Astrocyte (in vitro differentiated cells and primary cell): ENCODE data around the gene SEC61G. TPM values are rescaled to one million over a fixed set of nuclear protein-coding genes. Genes with fewer than 3 reads are reported as not detected.

ENCODE experiments used
- DNase-seq: peaks from one replicate; pipeline ENCODE4 v3.0.0-alpha.2; 2010; ENCODE audit warnings: low read depth
- FAIRE-seq: peaks from 2 replicates; lab custom pipeline; 2011; peaks lifted over from hg19 to GRCh38; lab: Jason Lieb, UNC
- H2AFZ ChIP-seq: 2 replicates; pipeline ENCODE4 v1.6.0; 2012; ENCODE audit warnings: low read depth, low read length, inconsistent platforms
- H3K27ac ChIP-seq: 2 replicates; pipeline ENCODE4 v1.5.1; 2011; ENCODE audit warnings: low read depth, low read length, inconsistent platforms
- H3K27me3 ChIP-seq: 2 replicates; pipeline ENCODE4 v1.6.0; 2011; ENCODE audit warnings: low read length, inconsistent platforms; ENCODE audit not compliant: insufficient read depth
- H3K36me3 ChIP-seq: 2 replicates; pipeline ENCODE4 v1.5.1; 2011; ENCODE audit warnings: low read length, inconsistent platforms; ENCODE audit not compliant: insufficient read depth
- H3K4me1 ChIP-seq: 2 replicates; pipeline ENCODE4 v1.5.1; 2011; ENCODE audit warnings: low read length, inconsistent platforms; ENCODE audit not compliant: insufficient read depth
- H3K4me2 ChIP-seq: 2 replicates; pipeline ENCODE4 v1.6.0; 2012; ENCODE audit warnings: low read length, inconsistent platforms
- H3K4me3 ChIP-seq: 2 replicates; pipeline ENCODE4 v1.5.1; 2011; ENCODE audit warnings: low read depth, mild to moderate bottlenecking, low read length, inconsistent platforms; ENCODE audit not compliant: insufficient read depth
- H3K79me2 ChIP-seq: 2 replicates; pipeline ENCODE4 v1.6.0; 2012; ENCODE audit warnings: mild to moderate bottlenecking, low read length, inconsistent platforms; ENCODE audit not compliant: insufficient read depth
- H3K9ac ChIP-seq: 2 replicates; pipeline ENCODE4 v1.6.0; 2012; ENCODE audit warnings: mild to moderate bottlenecking, low read length, inconsistent platforms
- H3K9me3 ChIP-seq: 2 replicates; pipeline ENCODE4 v1.5.1; 2012; ENCODE audit warnings: low read depth, mild to moderate bottlenecking, low read length, inconsistent platforms; ENCODE audit not compliant: insufficient read depth
- H4K20me1 ChIP-seq: 2 replicates; pipeline ENCODE4 v1.6.0; 2012; ENCODE audit warnings: low read length, inconsistent platforms; ENCODE audit not compliant: insufficient read depth
- H3K27ac Mint-ChIP-seq: one replicate; pipeline ENCODE4 v1.8.0; 2021; ENCODE audit warnings: mild to moderate bottlenecking, mixed read lengths; ENCODE audit not compliant: unreplicated experiment
- H3K27me3 Mint-ChIP-seq: one replicate; pipeline ENCODE4 v1.8.0; 2021; ENCODE audit warnings: low read depth, mixed read lengths; ENCODE audit not compliant: unreplicated experiment
- H3K36me3 Mint-ChIP-seq: one replicate; pipeline ENCODE4 v1.8.0; 2021; ENCODE audit warnings: low read depth, mixed read lengths; ENCODE audit not compliant: unreplicated experiment
- H3K4me1 Mint-ChIP-seq: one replicate; pipeline ENCODE4 v1.8.0; 2021; ENCODE audit warnings: low read depth, mixed read lengths; ENCODE audit not compliant: unreplicated experiment
- H3K4me3 Mint-ChIP-seq: one replicate; pipeline ENCODE4 v1.8.0; 2021; ENCODE audit warnings: mild to moderate bottlenecking, moderate library complexity, mixed read lengths; ENCODE audit not compliant: unreplicated experiment
- H3K9me3 Mint-ChIP-seq: one replicate; pipeline ENCODE4 v1.8.0; 2021; ENCODE audit warnings: mild to moderate bottlenecking, mixed read lengths; ENCODE audit not compliant: unreplicated experiment
- EZH2 ChIP-seq: IDR thresholded peaks from 2 replicates; pipeline ENCODE4 v1.6.1; 2012; ENCODE audit warnings: mild to moderate bottlenecking, low read length, inconsistent platforms; ENCODE audit not compliant: insufficient read depth
- total RNA-seq: library from RNA; stranded (reverse); gene quantifications from 2 replicates; pipeline ENCODE4 v1.2.1, GENCODE V29; 2021
- TF ChIP-seq, protein P1 (sequence below): IDR thresholded peaks from 2 replicates; pipeline ENCODE4 v1.5.1; 2011; ENCODE audit warnings: low read depth, mild to moderate bottlenecking, inconsistent platforms, low read length, moderate library complexity; ENCODE audit not compliant: insufficient read depth

SEC61G gene
- total RNA-seq, 1 donor from 2014 or later = 280 TPM

DNA sequence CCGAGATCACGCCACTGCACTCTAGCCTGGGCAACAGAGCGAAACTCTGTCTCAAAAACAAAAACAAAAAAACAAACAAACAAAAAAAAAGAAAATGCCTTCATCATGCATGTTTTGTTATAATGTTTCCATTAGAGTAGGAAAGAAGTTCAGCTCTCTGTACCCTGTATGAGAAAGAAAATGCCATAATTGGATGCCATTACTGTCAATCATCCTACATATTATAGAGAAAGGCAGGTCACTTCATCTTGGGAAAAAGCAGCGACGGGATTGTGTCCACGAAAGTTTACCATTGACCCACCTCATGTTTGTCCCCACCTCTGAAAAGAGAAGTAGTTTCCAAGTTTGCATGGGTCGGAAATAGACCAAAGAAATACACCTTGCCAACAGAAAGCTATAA is 33.8 kb downstream of the SEC61G start:
- no peak for FAIRE-seq
- TF ChIP-seq, protein P1, sequence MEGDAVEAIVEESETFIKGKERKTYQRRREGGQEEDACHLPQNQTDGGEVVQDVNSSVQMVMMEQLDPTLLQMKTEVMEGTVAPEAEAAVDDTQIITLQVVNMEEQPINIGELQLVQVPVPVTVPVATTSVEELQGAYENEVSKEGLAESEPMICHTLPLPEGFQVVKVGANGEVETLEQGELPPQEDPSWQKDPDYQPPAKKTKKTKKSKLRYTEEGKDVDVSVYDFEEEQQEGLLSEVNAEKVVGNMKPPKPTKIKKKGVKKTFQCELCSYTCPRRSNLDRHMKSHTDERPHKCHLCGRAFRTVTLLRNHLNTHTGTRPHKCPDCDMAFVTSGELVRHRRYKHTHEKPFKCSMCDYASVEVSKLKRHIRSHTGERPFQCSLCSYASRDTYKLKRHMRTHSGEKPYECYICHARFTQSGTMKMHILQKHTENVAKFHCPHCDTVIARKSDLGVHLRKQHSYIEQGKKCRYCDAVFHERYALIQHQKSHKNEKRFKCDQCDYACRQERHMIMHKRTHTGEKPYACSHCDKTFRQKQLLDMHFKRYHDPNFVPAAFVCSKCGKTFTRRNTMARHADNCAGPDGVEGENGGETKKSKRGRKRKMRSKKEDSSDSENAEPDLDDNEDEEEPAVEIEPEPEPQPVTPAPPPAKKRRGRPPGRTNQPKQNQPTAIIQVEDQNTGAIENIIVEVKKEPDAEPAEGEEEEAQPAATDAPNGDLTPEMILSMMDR = no peak
- TF ChIP-seq EZH2 = no peak
- no peak overlapping the region for H2AFZ ChIP-seq
- no peak for DNase-seq
- Mint-ChIP-seq H3K4me3 (no peak overlapping the region), H3K4me1 (no peaks in the 10 kb centered on the region), H3K36me3 (no peaks in the 10 kb centered on the region), H3K9me3 (no peaks in the 10 kb centered on the region), H3K27me3 (peaks cover 4% of the 10 kb centered on the region), H3K27ac (no peak overlapping the region)
- H3K27me3 ChIP-seq = no peaks in the 10 kb centered on the region
- no peak overlapping the region for H3K27ac ChIP-seq
- H3K79me2 ChIP-seq = no peaks in the 10 kb centered on the region
- no peaks in the 10 kb centered on the region for H3K36me3 ChIP-seq
- no peak overlapping the region for H3K9ac ChIP-seq
- H4K20me1 ChIP-seq = no peaks in the 10 kb centered on the region
- H3K4me3 ChIP-seq = no peak overlapping the region
- no peaks in the 10 kb centered on the region for H3K9me3 ChIP-seq
- no peak overlapping the region for H3K4me2 ChIP-seq
- H3K4me1 ChIP-seq = no peaks in the 10 kb centered on the region

DNA sequence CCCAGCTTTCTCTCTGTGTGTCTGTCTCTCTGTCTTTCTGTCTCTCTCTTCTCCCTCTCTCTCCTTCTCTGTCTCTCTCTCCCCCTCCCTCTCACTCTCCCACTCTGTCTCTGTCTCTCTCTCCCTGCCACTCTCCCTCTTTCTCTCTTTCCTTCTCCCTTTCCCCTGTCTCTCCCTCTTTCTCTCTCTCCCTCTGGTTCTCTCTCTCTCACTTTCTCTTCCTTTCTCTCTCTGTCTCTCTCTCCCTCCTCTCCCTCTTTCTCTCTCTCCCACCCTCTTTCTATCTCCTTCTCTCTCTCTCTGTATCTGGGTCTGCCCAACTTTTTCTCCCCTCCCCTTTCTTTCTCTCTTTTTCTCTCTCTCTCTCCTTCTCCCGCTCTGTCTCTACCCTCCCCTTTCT is 36.5 kb downstream of the SEC61G start:
- H3K9me3 Mint-ChIP-seq = peaks cover 6% of the 10 kb centered on the region
- no peak overlapping the region for H3K4me2 ChIP-seq
- H3K4me3 ChIP-seq = no peak overlapping the region
- no peaks in the 10 kb centered on the region for H3K4me1 ChIP-seq
- H3K36me3 ChIP-seq = no peaks in the 10 kb centered on the region
- DNase-seq (no peak), FAIRE-seq (no peak)
- no peak overlapping the region for H3K27ac ChIP-seq
- H3K27me3 ChIP-seq = no peaks in the 10 kb centered on the region
- no peak overlapping the region for H2AFZ ChIP-seq
- no peaks in the 10 kb centered on the region for H3K36me3 Mint-ChIP-seq
- H3K9ac ChIP-seq = no peak overlapping the region
- no peaks in the 10 kb centered on the region for H4K20me1 ChIP-seq
- no peak for TF ChIP-seq EZH2
- TF ChIP-seq, protein P1 = no peak
- H3K79me2 ChIP-seq = no peaks in the 10 kb centered on the region
- H3K4me1 Mint-ChIP-seq = no peaks in the 10 kb centered on the region
- no peak overlapping the region for H3K4me3 Mint-ChIP-seq
- peaks cover 2% of the 10 kb centered on the region for H3K9me3 ChIP-seq
- no peak overlapping the region for H3K27ac Mint-ChIP-seq
- H3K27me3 Mint-ChIP-seq = peaks cover 4% of the 10 kb centered on the region

DNA sequence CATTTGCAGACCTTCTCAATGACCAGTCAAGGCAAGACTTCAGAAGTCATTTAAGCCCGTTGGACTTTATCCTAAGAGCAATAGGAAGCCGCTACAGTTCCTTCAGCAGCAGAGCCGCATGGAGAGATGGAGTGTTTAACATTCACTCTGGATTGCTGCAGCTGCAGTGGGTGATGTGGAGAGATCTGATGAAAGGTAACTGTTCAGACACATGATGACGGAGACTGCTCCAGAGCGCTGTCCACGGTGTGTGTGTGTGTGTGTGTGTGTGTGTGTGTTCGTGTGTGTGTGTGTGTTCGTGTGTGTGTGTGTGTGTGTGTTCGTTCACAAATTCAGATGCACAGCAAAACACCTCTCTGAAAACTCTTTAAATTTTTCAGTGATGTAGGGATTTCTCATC is 37.0 kb downstream of the SEC61G start:
- Histone ChIP-seq H3K27ac (no peak overlapping the region), H3K36me3 (no peaks in the 10 kb centered on the region), H3K27me3 (no peaks in the 10 kb centered on the region), H4K20me1 (no peaks in the 10 kb centered on the region), H3K9me3 (peaks cover 3% of the 10 kb centered on the region), H3K79me2 (no peaks in the 10 kb centered on the region), H3K4me3 (no peak overlapping the region), H3K9ac (no peak overlapping the region), H3K4me2 (no peak overlapping the region), H3K4me1 (no peaks in the 10 kb centered on the region), H2AFZ (no peak overlapping the region)
- TF ChIP-seq EZH2 = no peak
- TF ChIP-seq, protein P1 = no peak
- Mint-ChIP-seq H3K36me3 (no peaks in the 10 kb centered on the region), H3K4me3 (no peak overlapping the region), H3K9me3 (peaks cover 6% of the 10 kb centered on the region), H3K27me3 (peaks cover 4% of the 10 kb centered on the region), H3K27ac (no peak overlapping the region), H3K4me1 (no peaks in the 10 kb centered on the region)
- no peak for FAIRE-seq
- DNase-seq = no peak
